Lung microvascular endothelial cell (primary cell): Measurements from ENCODE around the gene SH3D19. TPM values are rescaled to one million over a fixed set of nuclear protein-coding genes. Genes with fewer than 3 reads are reported as not detected.
"Not testable (repeated sequence)": the region's sequence is repeated elsewhere in the genome, so short reads cannot be mapped to it uniquely, and the experiment has no call there.

Source experiments
- DNase-seq, 2 donors: peaks; one replicate each; pipeline versions ENCODE4 v3.0.0 to v3.0.0-alpha.2; 2010; ENCODE audit warnings: low read depth in 2 of 2
- total RNA-seq: library from RNA; depleted of rRNA; stranded (reverse); fragments of >200 nt; gene quantifications from 2 replicates; pipeline ENCODE4 v1.2.1, GENCODE V29; 2014

SH3D19 gene
- total RNA-seq, 1 donor from 2014 or later = 36.3 TPM

DNA sequence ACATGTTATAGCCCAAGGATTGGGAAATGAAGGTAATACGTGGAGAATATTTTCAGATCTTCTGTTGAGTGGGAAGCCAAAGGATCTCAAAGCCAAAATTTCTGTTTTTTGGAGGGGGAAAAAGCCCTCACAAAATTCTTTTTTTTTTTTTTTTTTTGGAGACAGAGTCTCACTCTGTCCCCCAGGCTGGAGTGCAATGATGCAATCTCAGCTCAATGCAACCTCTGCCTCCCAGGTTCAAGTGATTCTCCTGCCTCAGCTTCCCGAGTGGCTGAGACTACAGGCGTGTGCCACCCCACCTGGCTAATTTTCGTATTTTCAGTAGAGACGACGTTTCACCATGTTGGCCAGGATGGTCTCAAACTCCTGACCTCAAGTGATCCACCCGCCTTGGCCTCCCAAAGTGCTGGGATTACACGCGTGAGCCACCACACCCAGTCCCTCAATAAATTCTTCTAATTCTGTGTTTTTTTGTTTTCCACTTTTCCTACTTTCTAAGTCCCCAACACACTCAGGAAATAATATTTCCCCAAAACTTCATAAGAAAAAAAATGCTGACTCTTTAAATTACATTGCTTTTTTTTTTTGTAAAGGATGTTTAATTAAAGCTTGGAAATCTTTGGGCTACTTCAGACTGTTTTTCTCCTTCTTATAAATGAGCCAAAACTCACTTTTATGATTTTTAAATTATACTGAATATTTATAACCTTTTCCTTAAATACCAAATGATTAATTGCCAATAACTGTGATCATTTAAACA, 174.4 kb downstream of the SH3D19 start:
- no peak for DNase-seq

- DNase-seq = peak in 1 of 2 donors; percentile 16
These were observed 177.1 kb downstream of the SH3D19 start for GRCh38 chr4:151148261-151148660.

GRCh38 chr4:151147000-151147399, 178.4 kb downstream of the SH3D19 start:
- DNase-seq = no peak

GRCh38 chr4:151144329-151145072, 180.9 kb downstream of the SH3D19 start:
- DNase-seq = no peak

DNA sequence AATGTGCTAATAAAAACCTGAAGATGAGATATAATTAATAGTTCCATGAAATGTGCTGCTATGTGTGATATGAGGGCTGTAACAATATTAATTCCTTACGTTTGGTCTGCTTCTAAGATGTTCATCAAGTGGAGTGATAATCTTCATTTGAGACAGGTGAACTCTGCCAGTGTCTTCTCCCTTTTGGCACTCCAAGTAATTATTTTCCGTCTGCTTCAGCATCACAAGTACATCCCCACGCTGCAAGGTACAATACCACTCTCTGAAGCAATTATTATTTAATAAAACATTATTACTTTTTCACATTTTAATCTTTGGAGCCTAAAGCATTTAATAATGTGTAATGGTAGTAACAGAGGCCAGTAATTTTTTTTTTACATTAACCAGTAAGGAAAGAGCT, 181.6 kb downstream of the SH3D19 start:
- no peak for DNase-seq

DNA sequence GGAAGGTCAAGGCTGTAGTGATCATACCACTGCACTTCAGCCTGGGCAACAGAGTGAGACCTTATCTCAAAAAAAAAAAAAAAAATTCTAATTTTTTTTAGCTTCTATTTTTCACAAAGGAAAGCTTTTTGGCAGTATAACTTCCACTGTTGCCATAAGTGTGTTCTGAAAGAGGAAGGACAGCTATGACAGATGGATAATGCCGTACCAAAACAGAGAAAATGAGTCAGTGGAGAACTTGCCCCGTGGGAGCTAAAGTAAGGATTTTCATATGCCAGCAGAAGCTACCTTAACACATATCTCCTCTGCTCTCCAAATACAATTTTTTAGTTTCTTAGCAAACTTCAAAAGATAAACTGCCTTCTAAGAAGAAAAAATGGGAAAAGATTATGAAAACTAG, 182.2 kb downstream of the SH3D19 start:
- DNase-seq = no peak

GRCh38 chr4:151142758-151143157, 182.6 kb downstream of the SH3D19 start:
- no peak for DNase-seq

DNA sequence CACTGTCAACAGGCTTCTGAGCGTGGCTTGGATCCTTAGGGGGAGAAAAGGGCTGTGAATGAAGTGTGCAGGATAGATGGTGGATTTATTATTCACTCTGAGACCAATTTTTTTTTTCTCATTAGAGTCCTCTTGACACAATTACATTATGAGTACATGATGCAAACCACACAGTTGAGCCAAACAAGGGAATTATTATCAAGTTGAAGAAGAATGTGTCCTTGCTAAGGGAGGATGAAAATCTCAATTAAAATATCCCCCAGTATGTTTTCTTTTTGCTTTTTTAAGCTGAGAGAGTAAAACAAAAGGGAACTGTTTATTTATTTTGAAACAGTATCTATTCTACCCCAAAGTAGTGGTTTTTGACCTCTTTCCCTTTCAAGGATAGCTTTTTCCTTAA, 185.6 kb downstream of the SH3D19 start:
- no peak for DNase-seq

- not testable (repeated sequence) for DNase-seq
These were observed 189.4 kb downstream of the SH3D19 start for GRCh38 chr4:151136048-151136447.

GRCh38 chr4:151133311-151133710, 192.1 kb downstream of the SH3D19 start:
- no peak for DNase-seq

DNA sequence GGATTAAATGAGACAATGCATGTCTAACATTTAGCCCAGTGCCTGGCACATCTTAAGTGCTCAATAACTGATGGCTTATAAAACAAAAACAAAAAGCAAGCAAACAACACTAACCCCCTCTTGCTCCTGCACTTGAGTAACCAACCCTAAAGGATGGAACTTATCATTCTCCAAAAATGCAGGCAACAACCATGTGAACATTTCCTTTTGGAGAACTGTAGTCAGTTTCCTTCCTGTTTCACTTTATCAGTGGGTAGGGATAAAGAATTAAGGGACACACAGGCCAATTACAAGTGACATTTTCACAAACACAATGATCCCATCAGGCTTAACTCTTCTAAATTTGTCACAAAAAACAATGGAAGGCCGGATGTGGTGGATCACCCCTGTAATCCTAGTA, 195.6 kb downstream of the SH3D19 start:
- DNase-seq = peak; percentile 82 to 84

DNA sequence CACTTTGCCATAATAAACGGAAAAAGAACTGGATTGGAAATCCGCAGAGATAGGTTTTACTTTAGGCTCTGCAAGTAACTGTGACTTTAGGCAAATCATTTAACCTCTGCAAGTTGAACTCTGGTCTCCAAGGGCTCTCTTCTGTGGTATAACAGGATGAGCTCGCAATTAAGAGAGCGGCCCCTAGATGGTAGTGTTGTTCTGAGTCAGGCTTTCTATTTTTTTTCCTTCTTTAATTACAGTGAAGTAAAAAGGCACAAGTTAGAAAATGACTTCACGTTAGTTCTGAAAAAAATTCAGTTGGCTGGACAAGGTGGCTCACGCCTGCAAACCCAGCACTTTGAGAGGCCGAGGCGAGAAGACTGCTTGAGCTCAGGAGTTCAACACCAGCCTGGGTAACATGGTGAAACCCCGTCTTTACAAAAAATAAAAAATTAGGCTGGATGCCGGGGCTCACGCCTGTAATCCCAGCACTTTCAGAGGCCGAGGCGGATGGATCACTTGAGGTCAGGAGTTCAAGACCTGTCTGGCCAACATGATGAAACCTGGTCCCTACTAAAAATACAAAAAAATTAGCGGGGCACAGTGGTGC, 207.9 kb downstream of the SH3D19 start:
- DNase-seq = peak; percentile 77

DNA sequence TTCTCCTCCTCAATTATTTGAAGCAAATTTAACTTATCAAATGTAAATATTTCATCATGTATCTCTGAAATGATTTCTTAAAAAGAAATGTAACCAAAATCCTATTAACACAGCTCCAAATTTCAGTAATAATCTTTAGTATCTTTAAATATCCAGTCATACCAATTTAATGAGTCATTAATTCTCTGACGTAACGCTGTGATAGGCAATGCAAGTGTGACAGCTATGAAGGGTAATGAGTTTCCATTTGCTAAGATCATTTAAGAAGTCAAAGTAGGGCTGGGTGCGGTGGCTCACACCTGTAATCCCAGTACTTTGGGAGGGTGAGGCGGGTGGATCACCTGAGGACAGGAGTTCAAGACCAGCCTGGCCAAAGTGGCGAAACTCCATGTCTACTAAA, 210.4 kb downstream of the SH3D19 start:
- DNase-seq = peak in 1 of 2 donors; percentile 31

- no peak for DNase-seq
These were observed 211.1 kb downstream of the SH3D19 start for GRCh38 chr4:151114338-151114737.

DNA sequence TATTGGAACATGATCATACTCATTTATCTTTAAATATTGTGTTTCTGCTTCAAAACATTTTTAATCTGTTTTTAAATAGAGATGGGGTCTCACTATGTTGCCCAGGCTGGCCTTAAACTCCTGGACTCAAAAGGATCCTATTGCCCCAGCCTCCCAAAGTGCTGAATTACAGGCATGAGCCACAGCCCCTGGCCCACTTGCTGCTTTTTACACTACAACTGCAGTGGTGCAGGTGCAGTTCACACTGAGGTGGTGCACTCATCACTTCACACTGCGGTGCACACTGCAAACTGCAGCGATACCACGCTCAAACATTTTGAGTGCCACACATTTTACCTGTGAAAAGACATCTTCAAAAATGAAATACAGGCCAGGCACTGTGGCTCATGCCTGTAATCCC, 215.2 kb downstream of the SH3D19 start:
- no peak for DNase-seq

- DNase-seq = no peak
These were observed 218.3 kb downstream of the SH3D19 start for GRCh38 chr4:151107063-151107462.

GRCh38 chr4:151105454-151106032, 219.9 kb downstream of the SH3D19 start:
- no peak for DNase-seq

DNA sequence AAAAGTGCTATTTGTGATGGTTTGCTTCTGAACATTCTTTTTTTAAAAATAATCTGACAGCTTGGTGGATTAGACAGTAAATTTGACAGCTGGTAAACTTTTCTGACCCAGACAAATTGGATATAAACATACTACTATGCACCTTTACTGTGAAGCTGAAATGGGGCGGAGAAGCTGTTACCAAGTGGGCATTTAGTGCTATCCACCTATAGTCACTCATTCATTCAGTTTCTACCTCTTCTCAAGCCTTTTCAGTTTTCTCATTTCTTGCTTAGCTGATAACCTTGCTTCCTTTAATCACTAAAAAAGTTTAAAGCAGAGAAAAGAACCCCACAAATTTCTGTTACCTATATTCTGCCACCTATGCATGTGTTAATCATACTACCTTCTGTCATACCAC, 220.8 kb downstream of the SH3D19 start:
- no peak for DNase-seq

- no peak for DNase-seq
These were observed 221.6 kb downstream of the SH3D19 start for GRCh38 chr4:151103758-151104157.

GRCh38 chr4:151100531-151100930, 224.9 kb downstream of the SH3D19 start:
- DNase-seq = peak in 1 of 2 donors; percentile 17

DNA sequence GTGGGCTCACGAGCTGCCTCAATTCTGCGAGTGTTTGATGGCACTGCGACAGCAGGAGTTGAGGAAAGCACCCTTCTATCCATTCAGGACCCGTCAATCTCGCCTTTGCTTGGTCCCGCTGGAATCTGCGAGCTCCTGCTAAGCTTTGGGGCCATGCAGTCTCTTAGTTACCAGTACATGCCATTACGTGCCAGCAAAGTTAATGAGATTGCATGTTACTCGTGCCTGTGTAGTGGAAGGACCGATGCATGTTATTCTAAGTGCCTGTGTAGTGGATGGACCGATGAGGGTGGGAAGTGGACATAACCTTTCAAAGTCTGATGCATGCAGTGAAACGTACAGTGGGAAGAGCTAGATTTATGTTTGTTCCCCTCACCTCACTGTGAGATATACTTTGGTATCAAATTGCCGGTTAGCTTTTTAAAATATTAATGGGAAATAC, 225.4 kb downstream of the SH3D19 start:
- peak; percentile 61 to 66 for DNase-seq
